MG63 (cell line): ENCODE measurements around the gene SSBP3. TPM values are rescaled to one million over a fixed set of nuclear protein-coding genes. Genes with fewer than 3 reads are reported as not detected.

Experiments used
- DNase-seq: peaks from one replicate; pipeline ENCODE4 v3.0.0-alpha.2; 2020
- H3K27me3 ChIP-seq: fragments of 250-450 bp; sonication (Bioruptor Pico); 2 replicates; pipeline ENCODE4 v1.5.1; 2020; ENCODE audit warnings: mild to moderate bottlenecking, moderate library complexity
- H3K36me3 ChIP-seq: fragments of 250-450 bp; sonication (Bioruptor Pico); 2 replicates; pipeline ENCODE4 v1.5.1; 2020; ENCODE audit warnings: mild to moderate bottlenecking, moderate library complexity
- H3K4me3 ChIP-seq: fragments of 250-450 bp; sonication (Bioruptor Pico); 2 replicates; pipeline ENCODE4 v1.5.1; 2020; ENCODE audit warnings: mild to moderate bottlenecking, moderate library complexity
- H3K9me3 ChIP-seq: fragments of 250-450 bp; sonication (Bioruptor Pico); 2 replicates; pipeline ENCODE4 v1.5.1; 2020; ENCODE audit warnings: mild to moderate bottlenecking, moderate library complexity
- total RNA-seq: library from RNA; depleted of rRNA; stranded (reverse); fragments of >200 nt; shearing (Covaris generic); gene quantifications from 2 replicates; pipeline ENCODE4 v1.2.3, GENCODE V29; 2014; ENCODE audit warnings: low replicate concordance

Gene SSBP3
- total RNA-seq, 1 experiment from 2014 or later = 15.9 TPM

DNA sequence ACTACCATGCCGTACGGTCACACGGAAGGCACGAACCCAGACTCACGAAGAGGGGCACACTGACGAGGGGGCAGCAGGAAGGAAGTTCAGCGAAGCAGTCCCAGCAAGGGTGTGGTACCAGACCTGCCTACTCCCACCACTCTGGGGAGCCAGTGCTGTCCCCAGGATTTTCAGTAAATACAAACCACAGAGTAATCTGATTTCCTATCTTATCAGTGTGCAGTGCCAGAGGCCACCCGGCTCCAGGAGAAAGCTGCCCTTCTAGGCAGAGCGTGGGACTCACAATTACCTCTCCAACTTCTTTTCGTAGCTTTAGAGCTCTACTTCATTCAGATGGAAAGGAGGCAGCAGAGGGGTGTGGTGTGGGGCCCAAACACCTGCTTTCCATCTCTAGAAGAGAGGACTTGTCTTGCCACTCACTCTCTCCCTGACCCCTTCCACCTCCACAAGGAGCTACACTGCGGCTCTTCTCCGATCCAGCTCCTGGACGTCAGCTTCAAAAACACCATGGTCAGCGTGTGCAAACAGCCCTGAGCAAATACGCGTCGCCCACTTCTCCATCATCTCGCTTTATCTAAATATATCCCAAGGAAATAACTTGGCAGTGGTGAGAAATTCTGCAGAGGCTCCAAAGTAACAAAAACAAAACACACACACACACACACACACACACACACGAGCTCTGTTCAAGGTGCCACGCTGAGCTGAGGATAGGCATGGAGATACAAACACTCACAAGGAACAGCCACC lies 107.7 kb downstream of the SSBP3 start:
- Histone ChIP-seq H3K27me3 (no peaks in the 10 kb centered on the region), H3K4me3 (no peak overlapping the region), H3K9me3 (no peaks in the 10 kb centered on the region), H3K36me3 (no peaks in the 10 kb centered on the region)
- no peak for DNase-seq

GRCh38 chr1:54297596-54298283 lies 108.5 kb downstream of the SSBP3 start:
- no peaks in the 10 kb centered on the region for H3K36me3 ChIP-seq
- H3K4me3 ChIP-seq = no peak overlapping the region
- H3K27me3 ChIP-seq = no peaks in the 10 kb centered on the region
- H3K9me3 ChIP-seq = no peaks in the 10 kb centered on the region
- DNase-seq = no peak

GRCh38 chr1:54296666-54297065 lies 109.5 kb downstream of the SSBP3 start:
- H3K36me3 ChIP-seq = no peaks in the 10 kb centered on the region
- H3K4me3 ChIP-seq = no peak overlapping the region
- H3K9me3 ChIP-seq = no peaks in the 10 kb centered on the region
- no peaks in the 10 kb centered on the region for H3K27me3 ChIP-seq
- no peak for DNase-seq

- Histone ChIP-seq H3K4me3 (no peak overlapping the region), H3K36me3 (no peaks in the 10 kb centered on the region), H3K27me3 (no peaks in the 10 kb centered on the region), H3K9me3 (no peaks in the 10 kb centered on the region)
- no peak for DNase-seq
These were observed 111.3 kb downstream of the SSBP3 start for GRCh38 chr1:54294887-54295286.

GRCh38 chr1:54292002-54292911 lies 113.9 kb downstream of the SSBP3 start:
- no peak for DNase-seq
- Histone ChIP-seq H3K9me3 (no peaks in the 10 kb centered on the region), H3K36me3 (no peaks in the 10 kb centered on the region), H3K27me3 (no peaks in the 10 kb centered on the region), H3K4me3 (no peak overlapping the region)

DNA sequence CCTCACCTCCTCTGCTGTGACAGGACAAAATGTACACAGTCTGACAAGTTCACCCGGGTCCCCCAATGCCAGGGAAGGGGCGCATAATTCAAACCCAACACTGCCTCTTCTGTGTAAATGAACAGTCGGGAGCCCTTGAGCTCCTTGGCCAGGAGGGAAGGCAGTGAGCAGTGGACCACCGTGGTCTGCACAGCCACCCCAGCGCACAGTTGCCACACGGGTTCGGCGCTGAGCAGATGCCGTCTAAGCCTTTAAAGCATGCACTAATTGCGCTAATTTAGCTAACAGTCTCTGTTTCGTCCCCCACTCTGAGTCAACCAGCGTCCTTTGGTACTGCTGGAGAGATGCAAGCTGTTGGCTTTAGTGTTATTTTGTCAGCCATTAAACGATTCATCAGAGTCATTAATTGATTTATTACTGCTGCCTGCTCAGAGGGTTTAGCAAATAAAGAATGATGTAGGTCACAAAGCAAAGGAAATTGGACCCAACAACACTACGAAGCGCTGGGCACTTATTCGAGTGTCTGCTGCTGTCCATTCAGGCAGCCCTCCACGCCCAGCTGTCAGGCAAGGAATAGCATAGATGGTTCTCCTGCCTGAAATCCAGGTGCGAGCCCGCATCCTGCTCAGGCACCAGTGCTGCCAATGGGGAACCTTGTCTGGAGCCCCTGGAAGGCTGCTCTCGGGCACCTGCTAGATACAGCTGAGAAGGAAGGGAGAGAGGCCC lies 114.8 kb downstream of the SSBP3 start:
- no peaks in the 10 kb centered on the region for H3K36me3 ChIP-seq
- no peaks in the 10 kb centered on the region for H3K9me3 ChIP-seq
- DNase-seq = no peak
- H3K27me3 ChIP-seq = no peaks in the 10 kb centered on the region
- no peak overlapping the region for H3K4me3 ChIP-seq

DNA sequence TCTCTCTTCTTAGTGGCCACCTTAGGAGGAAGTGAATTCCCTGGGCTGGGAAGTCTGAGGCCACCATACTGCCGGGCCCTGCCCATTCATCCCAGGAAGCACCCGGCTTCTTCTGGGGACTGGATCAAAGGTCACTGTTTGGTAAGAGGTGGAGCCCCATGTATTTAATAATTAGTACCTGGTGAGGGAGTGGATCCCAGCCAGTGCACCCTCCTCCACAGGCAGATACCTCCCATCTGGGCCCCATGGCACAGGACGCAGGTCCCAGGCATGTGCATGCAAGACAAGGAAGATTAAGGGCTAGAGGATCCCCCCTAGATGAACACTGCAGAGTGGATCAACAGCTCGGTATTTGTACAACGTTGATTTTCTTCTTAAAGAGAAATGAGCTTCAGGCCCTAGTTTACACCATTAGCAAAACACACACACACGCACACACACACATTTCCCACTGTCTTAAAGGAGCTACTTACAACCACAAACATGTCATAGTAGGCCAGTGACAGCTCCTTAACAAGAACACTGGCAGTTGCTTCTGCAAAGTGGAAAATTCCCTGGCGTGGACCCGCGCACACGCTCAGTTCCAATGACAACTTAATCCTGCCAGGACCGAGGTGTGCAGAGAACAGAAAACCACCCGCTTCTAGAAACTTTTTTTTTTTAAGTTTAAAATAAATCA lies 115.5 kb downstream of the SSBP3 start:
- H3K9me3 ChIP-seq = no peaks in the 10 kb centered on the region
- no peaks in the 10 kb centered on the region for H3K27me3 ChIP-seq
- no peak for DNase-seq
- no peaks in the 10 kb centered on the region for H3K36me3 ChIP-seq
- no peak overlapping the region for H3K4me3 ChIP-seq

GRCh38 chr1:54289712-54290233 lies 116.4 kb downstream of the SSBP3 start:
- no peaks in the 10 kb centered on the region for H3K9me3 ChIP-seq
- H3K4me3 ChIP-seq = no peak overlapping the region
- H3K27me3 ChIP-seq = no peaks in the 10 kb centered on the region
- DNase-seq = no peak
- no peaks in the 10 kb centered on the region for H3K36me3 ChIP-seq

DNA sequence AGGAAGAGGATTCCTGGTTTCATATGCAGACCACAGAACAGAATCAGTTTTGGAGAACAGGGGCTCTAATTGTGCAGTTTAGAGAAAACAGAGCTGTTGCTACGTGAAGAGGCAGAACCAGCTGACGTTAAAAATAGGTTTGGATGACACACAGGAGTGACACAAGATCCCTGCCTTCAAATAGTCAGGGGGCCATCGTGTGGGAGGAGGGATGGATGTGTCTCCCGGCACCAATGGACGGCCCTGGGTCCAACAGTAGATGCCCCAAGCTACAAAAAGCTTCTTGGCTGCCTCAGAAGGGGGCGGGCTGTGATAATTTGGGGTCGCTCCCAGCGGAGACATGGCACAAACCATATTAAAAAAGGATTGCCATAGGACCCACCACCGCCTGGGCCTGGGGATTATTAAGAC lies 118.4 kb downstream of the SSBP3 start:
- DNase-seq = no peak
- Histone ChIP-seq H3K27me3 (no peaks in the 10 kb centered on the region), H3K4me3 (no peak overlapping the region), H3K36me3 (no peaks in the 10 kb centered on the region), H3K9me3 (no peaks in the 10 kb centered on the region)

DNA sequence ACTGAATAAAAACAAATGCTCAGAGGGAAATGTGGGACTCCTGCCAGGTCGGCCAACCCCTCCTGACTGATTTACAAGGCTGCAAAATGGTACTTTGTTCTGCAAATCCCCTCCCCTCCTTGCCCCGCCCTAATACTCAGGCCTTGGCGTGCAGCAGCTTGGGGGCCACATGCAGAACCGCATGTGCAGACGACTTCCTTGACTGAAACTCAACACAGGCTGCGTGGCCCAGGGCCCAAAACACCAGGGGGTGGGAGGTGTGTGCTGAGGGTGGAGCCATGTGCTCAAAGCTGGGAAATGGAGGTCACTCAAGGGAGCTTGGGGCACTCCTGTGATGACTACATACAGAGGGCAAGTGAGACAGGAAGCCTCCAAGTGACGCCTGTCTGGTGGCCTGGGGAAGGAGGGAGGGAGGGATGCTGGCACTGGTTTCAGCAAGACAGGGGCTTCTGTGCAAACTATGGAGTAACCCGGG lies 119.0 kb downstream of the SSBP3 start:
- no peaks in the 10 kb centered on the region for H3K36me3 ChIP-seq
- H3K27me3 ChIP-seq = no peaks in the 10 kb centered on the region
- DNase-seq = peak; percentile 65
- no peaks in the 10 kb centered on the region for H3K9me3 ChIP-seq
- no peak overlapping the region for H3K4me3 ChIP-seq

DNA sequence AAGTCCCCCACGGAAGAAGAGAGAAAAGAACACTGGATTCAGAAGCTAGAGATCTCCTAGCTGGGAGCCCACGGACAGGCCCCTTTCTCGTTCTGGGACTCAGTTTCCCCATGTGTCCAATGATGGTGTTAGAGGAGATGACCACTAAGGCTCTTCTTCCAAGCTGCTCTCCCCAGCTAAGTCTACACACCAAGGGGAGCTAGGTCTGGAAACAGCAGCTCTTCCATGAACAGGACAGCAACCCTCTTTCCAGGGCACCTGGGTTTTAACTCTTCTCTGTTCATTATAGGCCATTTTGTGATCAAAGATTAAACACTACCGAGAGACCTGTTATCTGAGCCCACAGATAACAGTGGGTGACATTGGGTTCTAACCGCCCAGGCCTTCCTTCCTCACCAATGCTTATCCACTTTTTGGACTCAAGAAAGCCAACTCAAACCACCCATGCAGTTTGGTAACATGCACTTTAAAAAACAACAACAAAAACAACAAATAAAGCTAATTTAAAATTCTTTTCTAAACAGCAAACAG lies 120.3 kb downstream of the SSBP3 start:
- Histone ChIP-seq H3K4me3 (no peak overlapping the region), H3K27me3 (no peaks in the 10 kb centered on the region), H3K36me3 (no peaks in the 10 kb centered on the region), H3K9me3 (no peaks in the 10 kb centered on the region)
- DNase-seq = no peak

DNA sequence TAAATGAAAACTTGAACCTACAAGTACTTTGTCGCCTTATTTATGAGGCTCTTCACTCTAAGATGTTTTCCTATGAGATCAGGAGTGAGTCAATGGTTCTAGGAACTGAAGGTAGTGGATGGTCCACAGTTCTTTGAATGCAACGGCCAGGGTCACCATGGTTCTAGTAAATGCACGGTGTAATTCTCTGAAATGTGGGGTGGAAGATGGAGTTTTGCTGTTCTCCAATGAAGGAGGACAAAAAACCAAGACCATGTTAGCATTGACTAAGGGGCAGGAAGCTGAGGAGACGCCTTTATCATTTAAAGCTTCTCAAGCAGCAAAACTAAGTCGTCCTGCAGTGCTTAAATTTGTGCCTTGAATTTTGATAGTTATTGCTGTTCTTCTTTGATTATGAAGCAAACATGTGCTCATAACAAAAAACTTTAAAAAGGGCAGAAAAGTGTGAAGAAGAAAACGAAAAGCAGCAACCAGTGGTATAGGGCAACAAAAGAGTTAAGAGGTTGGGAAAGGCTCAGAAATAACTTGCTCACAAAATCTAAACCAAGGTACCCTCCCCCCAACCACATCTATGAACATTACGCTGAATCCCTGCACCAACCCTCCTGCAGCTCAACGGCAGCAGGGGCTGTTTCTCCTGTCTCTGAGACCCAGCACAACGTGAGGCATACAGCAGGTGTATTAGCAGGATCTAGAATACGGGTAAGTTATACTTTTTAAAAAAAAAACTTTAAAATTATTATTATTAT lies 121.2 kb downstream of the SSBP3 start:
- no peak overlapping the region for H3K4me3 ChIP-seq
- H3K27me3 ChIP-seq = no peaks in the 10 kb centered on the region
- DNase-seq = no peak
- H3K9me3 ChIP-seq = no peaks in the 10 kb centered on the region
- no peaks in the 10 kb centered on the region for H3K36me3 ChIP-seq

DNA sequence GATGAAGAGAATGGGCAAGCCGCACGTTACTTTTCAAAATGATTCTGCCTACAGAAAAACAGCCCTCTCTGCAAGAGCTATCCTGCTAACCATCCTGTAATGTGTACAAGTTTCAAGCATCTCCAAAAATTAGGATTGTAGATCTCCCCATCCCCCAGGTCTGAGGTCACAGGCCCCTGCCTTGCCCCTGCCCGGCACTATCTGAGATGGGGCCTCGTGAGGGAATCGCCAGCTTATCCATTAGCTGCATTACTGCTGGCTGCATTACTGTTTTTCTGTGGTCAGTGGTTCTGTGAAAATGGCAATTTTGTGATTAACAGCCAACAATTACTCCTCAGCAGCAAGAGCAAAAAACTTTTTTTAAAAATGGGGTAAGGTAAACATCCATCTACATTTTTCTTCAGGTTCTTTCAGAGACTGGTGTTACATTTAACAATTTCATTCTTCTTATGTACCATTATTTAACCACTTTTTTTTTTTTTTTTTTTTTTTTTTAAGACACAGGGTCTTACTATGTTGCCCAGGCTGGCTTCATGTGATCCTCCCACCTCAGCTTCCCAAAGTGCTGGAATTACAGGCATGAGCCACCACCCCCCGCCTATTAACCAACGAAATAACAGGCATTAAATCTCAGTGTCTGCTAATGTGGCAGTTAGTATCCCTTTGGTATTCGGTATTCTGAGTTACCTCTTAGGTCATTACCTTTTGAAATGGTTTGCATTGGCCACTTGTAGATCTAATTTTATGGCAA lies 122.4 kb downstream of the SSBP3 start:
- Histone ChIP-seq H3K27me3 (no peaks in the 10 kb centered on the region), H3K36me3 (no peaks in the 10 kb centered on the region), H3K4me3 (no peak overlapping the region), H3K9me3 (no peaks in the 10 kb centered on the region)
- DNase-seq = no peak

DNA sequence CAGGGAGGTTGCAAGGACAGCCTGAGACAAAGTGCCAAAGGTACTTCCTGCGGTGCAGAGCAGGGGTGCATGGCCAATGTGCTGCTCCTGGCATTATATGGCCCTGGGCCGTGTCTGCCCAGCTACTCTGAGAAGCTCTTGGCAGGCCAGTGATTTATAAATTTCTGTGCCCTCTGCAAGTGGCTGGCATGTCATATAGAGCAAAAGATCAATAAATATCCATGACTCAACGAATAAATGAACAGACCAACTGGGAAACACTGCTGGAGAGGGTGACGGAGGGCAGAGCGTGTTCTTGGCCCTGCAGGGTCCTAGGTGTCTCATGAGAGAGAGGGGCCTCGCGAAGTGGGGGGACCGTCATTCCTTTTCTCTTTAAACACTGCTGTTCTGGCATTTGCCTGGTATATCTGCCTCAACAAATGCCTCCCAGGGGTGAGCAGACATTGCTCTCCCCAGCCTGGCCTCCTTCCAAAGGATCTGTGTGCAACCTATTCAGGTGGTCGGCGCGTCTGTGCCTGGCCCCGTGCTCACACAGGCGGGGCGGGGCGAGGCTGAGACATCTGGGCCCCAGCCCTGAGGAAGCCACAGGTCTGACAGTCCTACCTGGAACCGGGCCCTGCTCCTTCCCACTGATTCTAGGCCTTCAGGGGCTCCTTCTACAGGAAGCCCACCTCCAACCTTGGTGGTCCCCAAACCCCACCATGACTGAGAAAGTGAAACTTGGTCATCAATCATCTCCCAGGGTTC lies 123.9 kb downstream of the SSBP3 start:
- Histone ChIP-seq H3K27me3 (no peaks in the 10 kb centered on the region), H3K9me3 (no peaks in the 10 kb centered on the region), H3K4me3 (no peak overlapping the region), H3K36me3 (no peaks in the 10 kb centered on the region)
- no peak for DNase-seq
